ENCODE results near the gene MID1IP1. TPM values are rescaled to one million over a fixed set of nuclear protein-coding genes. Genes with fewer than 3 reads are reported as not detected.

The MID1IP1 gene
- total and polyA plus RNA-seq, 2 experiments from 2014 or later, result 93.2 to 93.3 TPM

DNA sequence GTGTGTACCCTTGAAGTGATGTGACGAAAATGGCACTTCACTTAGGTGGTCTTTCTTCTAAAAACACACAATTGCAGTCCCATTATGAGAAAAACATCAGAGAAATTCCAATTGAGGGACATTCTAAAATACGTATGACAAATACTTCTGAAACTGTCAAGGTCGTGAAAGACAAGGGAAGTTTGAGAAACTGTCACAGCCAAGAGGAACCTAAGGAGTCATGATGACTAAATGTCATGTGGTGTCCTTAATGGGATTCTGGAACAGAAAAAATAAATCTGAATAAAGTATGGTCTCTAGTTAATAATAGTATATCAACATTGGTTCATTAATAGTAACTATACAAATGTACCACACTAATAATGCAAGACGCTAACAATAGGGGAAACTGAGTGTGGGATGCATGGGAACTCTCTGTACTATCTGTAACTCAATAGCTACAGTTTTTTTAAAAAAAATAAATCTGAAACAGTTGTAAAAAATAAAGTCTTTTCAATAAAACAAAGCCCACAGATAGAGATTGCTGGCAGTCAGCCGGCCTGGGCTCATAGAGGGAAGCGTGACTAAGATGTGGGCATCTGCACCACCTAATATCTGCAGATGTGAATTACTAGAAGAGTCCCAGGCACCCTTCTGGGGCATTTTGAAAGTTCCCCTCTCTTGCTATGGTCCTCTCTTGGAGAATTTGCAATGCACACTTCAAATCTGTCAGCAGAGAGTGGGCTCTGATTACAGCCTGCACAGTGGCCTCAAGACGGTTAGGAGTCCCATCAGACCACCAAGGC, 47.6 kb downstream of the MID1IP1 start:
- no peak overlapping the region for H3K27ac ChIP-seq
- H3K36me3 ChIP-seq (replicated peaks; ENCODE audit: insufficient read depth, low read depth), result no peaks in the 10 kb centered on the region
- DNase-seq (ENCODE audit: low spot score), result no peak
- no peaks in the 10 kb centered on the region for H3K79me2 ChIP-seq
- 84% methylated on average over 7 of the region's 7 CpGs for WGBS (ENCODE audit: low lambda C conversion rate, missing lambda C conversion rate)
- no peaks in the 10 kb centered on the region for H3K9me3 ChIP-seq (ENCODE audit: low read depth)
- TF ChIP-seq EZH2 (IDR thresholded peaks at IDR 0.05; ENCODE audit: borderline replicate concordance) (no peak), EZH2phosphoT487 (IDR thresholded peaks at IDR 0.05; ENCODE audit: low read depth, severe bottlenecking, unreplicated experiment) (no peak)
- TF ChIP-seq, protein P1, sequence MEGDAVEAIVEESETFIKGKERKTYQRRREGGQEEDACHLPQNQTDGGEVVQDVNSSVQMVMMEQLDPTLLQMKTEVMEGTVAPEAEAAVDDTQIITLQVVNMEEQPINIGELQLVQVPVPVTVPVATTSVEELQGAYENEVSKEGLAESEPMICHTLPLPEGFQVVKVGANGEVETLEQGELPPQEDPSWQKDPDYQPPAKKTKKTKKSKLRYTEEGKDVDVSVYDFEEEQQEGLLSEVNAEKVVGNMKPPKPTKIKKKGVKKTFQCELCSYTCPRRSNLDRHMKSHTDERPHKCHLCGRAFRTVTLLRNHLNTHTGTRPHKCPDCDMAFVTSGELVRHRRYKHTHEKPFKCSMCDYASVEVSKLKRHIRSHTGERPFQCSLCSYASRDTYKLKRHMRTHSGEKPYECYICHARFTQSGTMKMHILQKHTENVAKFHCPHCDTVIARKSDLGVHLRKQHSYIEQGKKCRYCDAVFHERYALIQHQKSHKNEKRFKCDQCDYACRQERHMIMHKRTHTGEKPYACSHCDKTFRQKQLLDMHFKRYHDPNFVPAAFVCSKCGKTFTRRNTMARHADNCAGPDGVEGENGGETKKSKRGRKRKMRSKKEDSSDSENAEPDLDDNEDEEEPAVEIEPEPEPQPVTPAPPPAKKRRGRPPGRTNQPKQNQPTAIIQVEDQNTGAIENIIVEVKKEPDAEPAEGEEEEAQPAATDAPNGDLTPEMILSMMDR (IDR thresholded peaks at IDR 0.05; ENCODE audit: poor library complexity), result no peak
- H2AFZ ChIP-seq, result no peak overlapping the region
- H3K27me3 ChIP-seq, result no peaks in the 10 kb centered on the region
- H3K9me2 ChIP-seq (replicated peaks; ENCODE audit: insufficient read depth), result no peaks in the 10 kb centered on the region
- H3K4me3 ChIP-seq, result no peak overlapping the region
- H4K20me1 ChIP-seq (ENCODE audit: insufficient read depth, poor library complexity, severe bottlenecking), result no peaks in the 10 kb centered on the region
- H3K4me1 ChIP-seq (ENCODE audit: insufficient read depth), result no peaks in the 10 kb centered on the region
- no peak overlapping the region for H3K4me2 ChIP-seq

DNA sequence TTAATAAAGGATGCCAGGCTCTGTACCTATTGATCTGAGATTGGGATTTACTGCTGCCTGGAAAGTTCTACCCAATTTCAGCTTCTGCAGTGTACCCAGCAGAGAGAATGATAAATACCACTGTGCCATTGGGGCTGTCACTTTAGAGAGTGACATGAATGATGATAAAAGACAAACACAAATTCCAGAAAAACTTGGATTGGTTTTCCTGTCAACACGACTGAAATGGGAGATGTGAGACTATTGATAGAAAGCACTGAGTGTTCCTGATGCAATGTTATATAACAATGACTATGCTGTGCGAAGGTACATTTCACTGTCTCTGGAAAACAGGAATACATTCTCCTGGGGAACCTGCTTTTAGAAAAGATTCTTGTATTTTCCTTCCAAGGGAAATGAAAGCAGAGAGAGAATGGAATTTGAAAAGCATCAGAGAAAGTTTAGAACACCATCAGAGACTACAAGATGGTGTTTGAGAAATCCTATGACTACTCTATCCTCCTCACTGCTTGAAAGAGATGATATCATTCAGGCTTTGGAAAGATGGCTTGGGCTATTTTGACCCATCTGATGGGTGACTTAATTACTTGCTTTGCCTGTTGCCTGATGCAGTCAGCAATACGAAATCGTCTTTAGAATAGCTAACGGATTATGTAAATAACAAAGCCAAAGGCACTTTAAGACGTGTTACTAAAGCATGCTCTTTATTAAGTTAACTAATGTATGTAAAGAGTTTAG, 49.7 kb downstream of the MID1IP1 start:
- TF ChIP-seq EZH2 (IDR thresholded peaks at IDR 0.05; ENCODE audit: borderline replicate concordance) (no peak), EZH2phosphoT487 (IDR thresholded peaks at IDR 0.05; ENCODE audit: low read depth, severe bottlenecking, unreplicated experiment) (no peak)
- TF ChIP-seq, protein P1 (IDR thresholded peaks at IDR 0.05; ENCODE audit: poor library complexity), result no peak
- H3K4me3 ChIP-seq, result no peak overlapping the region

DNA sequence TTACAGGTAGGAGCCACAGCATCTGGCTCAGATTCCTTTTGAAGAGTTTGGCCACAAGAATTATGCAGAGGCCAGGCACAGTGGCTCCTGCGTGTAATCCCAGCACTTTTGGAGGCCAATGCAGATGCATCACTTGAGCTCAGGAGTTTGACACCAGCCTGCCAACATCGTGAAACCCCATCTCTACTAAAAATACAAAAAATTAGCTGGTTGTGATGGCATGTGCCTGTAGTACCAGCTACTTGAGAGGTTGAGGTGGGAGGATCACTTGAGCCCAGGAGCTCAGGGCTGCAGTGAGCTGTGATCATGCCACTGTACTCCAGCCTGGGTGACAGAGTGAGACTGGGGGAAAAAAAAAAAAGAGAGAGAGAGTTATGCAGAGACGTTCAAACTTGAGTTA, 53.0 kb downstream of the MID1IP1 start:
- no peak overlapping the region for H2AFZ ChIP-seq
- no peaks in the 10 kb centered on the region for H3K9me2 ChIP-seq (replicated peaks; ENCODE audit: insufficient read depth)
- no peaks in the 10 kb centered on the region for H4K20me1 ChIP-seq (ENCODE audit: insufficient read depth, poor library complexity, severe bottlenecking)
- H3K4me1 ChIP-seq (ENCODE audit: insufficient read depth), result peaks cover 3% of the 10 kb centered on the region
- H3K9me3 ChIP-seq (ENCODE audit: low read depth), result no peaks in the 10 kb centered on the region
- no peak for DNase-seq (ENCODE audit: low spot score)
- no peaks in the 10 kb centered on the region for H3K27me3 ChIP-seq
- H3K4me3 ChIP-seq, result no peak overlapping the region
- H3K27ac ChIP-seq, result no peak overlapping the region
- TF ChIP-seq, protein P1 (IDR thresholded peaks at IDR 0.05; ENCODE audit: poor library complexity), result no peak
- TF ChIP-seq EZH2phosphoT487 (IDR thresholded peaks at IDR 0.05; ENCODE audit: low read depth, severe bottlenecking, unreplicated experiment), result no peak
- no peak for TF ChIP-seq EZH2 (IDR thresholded peaks at IDR 0.05; ENCODE audit: borderline replicate concordance)
- no peaks in the 10 kb centered on the region for H3K79me2 ChIP-seq
- H3K36me3 ChIP-seq (replicated peaks; ENCODE audit: insufficient read depth, low read depth), result no peaks in the 10 kb centered on the region
- 72% methylated on average over 3 of the region's 3 CpGs for WGBS (ENCODE audit: low lambda C conversion rate, missing lambda C conversion rate)
- H3K4me2 ChIP-seq, result no peak overlapping the region

More for the DNA sequence above, 49.7 kb downstream of the MID1IP1 start:
- Histone ChIP-seq H3K79me2 (no peaks in the 10 kb centered on the region), H3K9me3 (ENCODE audit: low read depth) (no peaks in the 10 kb centered on the region), H3K27me3 (no peaks in the 10 kb centered on the region), H3K4me2 (no peak overlapping the region), H3K36me3 (replicated peaks; ENCODE audit: insufficient read depth, low read depth) (no peaks in the 10 kb centered on the region), H3K27ac (no peak overlapping the region), H2AFZ (no peak overlapping the region), H3K9me2 (replicated peaks; ENCODE audit: insufficient read depth) (no peaks in the 10 kb centered on the region), H4K20me1 (ENCODE audit: insufficient read depth, poor library complexity, severe bottlenecking) (no peaks in the 10 kb centered on the region), H3K4me1 (ENCODE audit: insufficient read depth) (no peaks in the 10 kb centered on the region)
- no peak for DNase-seq (ENCODE audit: low spot score)
- 78% methylated on average over 6 of the region's 6 CpGs for WGBS (ENCODE audit: low lambda C conversion rate, missing lambda C conversion rate)

Other genes starting within 250 kb of the MID1IP1 start
- gene TSPAN7, start 239.9 kb upstream of the MID1IP1 start, total RNA-seq, result 12.3 and 12.4 TPM in 2 replicates
- gene TSPAN7, start 239.9 kb upstream of the MID1IP1 start, polyA plus RNA-seq, result 17.2 and 23.2 TPM in 2 replicates